ENCODE results near the gene BGLAP.

- TF ChIP-seq POLR2A (IDR thresholded peaks at IDR 0.05) (no peak), CTCF (IDR thresholded peaks at IDR 0.05) (no peak), POLR2AphosphoS5 (IDR thresholded peaks at IDR 0.05) (no peak)
Measured at GRCh38 chr1:156260896-156261295, 18.9 kb downstream of the BGLAP start.

Data from transverse colon (tissue), 4 donors.